Measurements from ENCODE around the gene WNT2B.
"Not testable (repeated sequence)": the region's sequence is repeated elsewhere in the genome, so short reads cannot be mapped to it uniquely, and the experiment has no call there.

The WNT2B gene

DNA sequence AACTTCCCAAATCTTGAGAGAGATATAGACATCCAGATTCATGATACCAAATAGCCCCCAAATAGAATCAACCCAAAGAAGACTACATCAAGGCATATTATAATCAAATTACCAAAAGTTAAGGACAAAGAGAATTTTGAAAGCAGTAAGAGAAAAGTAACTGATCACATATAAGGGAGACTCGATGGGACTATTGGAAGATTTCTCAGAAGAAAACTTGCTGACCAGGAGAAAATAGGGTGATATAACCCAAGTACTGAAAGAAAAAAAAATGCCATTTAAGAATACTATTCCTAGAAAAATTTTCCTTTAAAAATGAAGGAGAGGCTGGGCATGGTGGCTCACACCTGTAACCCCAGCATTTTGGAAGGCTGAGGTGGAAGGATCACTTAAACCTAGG lies 30.5 kb upstream of the WNT2B start:
- no peak overlapping the region for H3K18ac ChIP-seq (ENCODE audit: low read length)
- no peak overlapping the region for H4K8ac ChIP-seq (ENCODE audit: low read depth, low read length)
- no peak overlapping the region for H4K5ac ChIP-seq (ENCODE audit: low read length)
- no peak overlapping the region for H3K4ac ChIP-seq (ENCODE audit: low read depth, low read length)
- no peak overlapping the region for H2AK5ac ChIP-seq (ENCODE audit: low read length)
- H3K56ac ChIP-seq (ENCODE audit: low read length): no peak overlapping the region
- WGBS (ENCODE audit: extremely low coverage, insufficient coverage, low lambda C conversion rate): no CpG with 5 or more reads among the region's 1 CpG
- no peaks in the 10 kb centered on the region for H3K36me3 ChIP-seq (ENCODE audit: control insufficient read depth, insufficient read depth, low read length)
- no peak overlapping the region for H2BK120ac ChIP-seq (ENCODE audit: low read depth, low read length)
- no peak overlapping the region for H3K27ac ChIP-seq (ENCODE audit: low read depth, low read length)
- H2BK15ac ChIP-seq (replicated peaks; ENCODE audit: low read depth): no peak overlapping the region
- no peaks in the 10 kb centered on the region for H3K79me2 ChIP-seq (ENCODE audit: control insufficient read depth, insufficient read depth, low read length)
- no peaks in the 10 kb centered on the region for H3K4me1 ChIP-seq (ENCODE audit: control insufficient read depth, low read depth, low read length)
- no peaks in the 10 kb centered on the region for H3K79me1 ChIP-seq (ENCODE audit: low read length)
- DNase-seq: no peak
- no peaks in the 10 kb centered on the region for H3K27me3 ChIP-seq (ENCODE audit: insufficient read depth, low read length, poor library complexity)
- no peak overlapping the region for H3K9ac ChIP-seq (ENCODE audit: low read length)
- H3K23ac ChIP-seq (ENCODE audit: low read length): no peak overlapping the region
- H3K4me2 ChIP-seq (ENCODE audit: low read length): no peak overlapping the region
- no peak overlapping the region for H2BK5ac ChIP-seq (ENCODE audit: low read length)
- H3K4me3 ChIP-seq (ENCODE audit: low read length): no peak overlapping the region

DNA sequence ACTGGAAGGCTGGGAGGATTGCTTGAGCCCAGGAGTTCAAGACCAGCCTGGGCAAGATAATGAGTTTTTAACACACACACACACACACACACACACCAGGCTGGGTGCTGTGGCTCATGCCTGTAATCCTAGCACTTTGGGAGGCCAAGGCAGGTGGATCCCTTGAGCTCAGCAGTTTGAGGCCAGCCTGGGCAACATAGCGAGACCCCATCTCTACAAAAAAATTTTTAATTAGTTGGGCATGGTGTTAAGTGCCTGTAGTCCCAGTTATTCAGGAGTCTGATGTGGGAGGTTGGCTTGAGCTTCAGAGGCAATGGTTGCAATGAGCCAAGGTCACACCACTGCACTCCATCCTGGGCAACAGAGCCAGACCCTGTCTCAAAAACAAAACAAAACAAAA lies 22.7 kb upstream of the WNT2B start:
- H3K4me1 ChIP-seq (ENCODE audit: control insufficient read depth, low read depth, low read length); H3K56ac ChIP-seq (ENCODE audit: low read length); H2BK5ac ChIP-seq (ENCODE audit: low read length); H3K27me3 ChIP-seq (ENCODE audit: insufficient read depth, low read length, poor library complexity); DNase-seq; H4K5ac ChIP-seq (ENCODE audit: low read length); H2AK5ac ChIP-seq (ENCODE audit: low read length); H4K8ac ChIP-seq (ENCODE audit: low read depth, low read length); H3K79me1 ChIP-seq (ENCODE audit: low read length); H3K4ac ChIP-seq (ENCODE audit: low read depth, low read length); H3K4me3 ChIP-seq (ENCODE audit: low read length); H3K9ac ChIP-seq (ENCODE audit: low read length); H3K4me2 ChIP-seq (ENCODE audit: low read length); H2BK120ac ChIP-seq (ENCODE audit: low read depth, low read length); H3K36me3 ChIP-seq (ENCODE audit: control insufficient read depth, insufficient read depth, low read length); H2BK15ac ChIP-seq (replicated peaks; ENCODE audit: low read depth); H3K27ac ChIP-seq (ENCODE audit: low read depth, low read length); H3K18ac ChIP-seq (ENCODE audit: low read length); H3K79me2 ChIP-seq (ENCODE audit: control insufficient read depth, insufficient read depth, low read length); H3K23ac ChIP-seq (ENCODE audit: low read length): not testable (repeated sequence)
- WGBS (ENCODE audit: extremely low coverage, insufficient coverage, low lambda C conversion rate): no CpG with 5 or more reads among the region's 1 CpG

DNA sequence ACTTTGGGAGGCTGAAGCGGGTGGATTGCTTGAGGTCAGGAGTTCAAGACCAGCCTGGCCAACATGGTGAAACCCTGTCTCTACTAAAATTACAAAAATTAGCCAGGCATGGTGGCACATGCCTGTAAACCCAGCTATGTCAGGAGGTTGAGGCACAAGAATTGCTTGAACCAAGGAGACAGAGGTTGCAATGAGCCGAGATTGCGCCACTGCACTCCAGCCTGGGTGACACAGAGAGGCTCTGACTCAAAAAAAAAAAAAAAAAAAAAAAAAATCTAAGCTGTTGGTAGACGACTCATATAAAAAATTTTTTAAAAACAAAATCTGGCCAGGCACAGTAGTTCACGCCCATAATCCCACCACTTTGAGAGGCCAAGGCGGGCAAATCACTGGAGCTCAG lies 21.1 kb upstream of the WNT2B start:
- H2AK5ac ChIP-seq (ENCODE audit: low read length); H2BK15ac ChIP-seq (replicated peaks; ENCODE audit: low read depth); H2BK5ac ChIP-seq (ENCODE audit: low read length); H3K4ac ChIP-seq (ENCODE audit: low read depth, low read length); H4K5ac ChIP-seq (ENCODE audit: low read length); H3K4me1 ChIP-seq (ENCODE audit: control insufficient read depth, low read depth, low read length); H3K56ac ChIP-seq (ENCODE audit: low read length); H3K4me2 ChIP-seq (ENCODE audit: low read length); H3K79me1 ChIP-seq (ENCODE audit: low read length); DNase-seq; H3K27me3 ChIP-seq (ENCODE audit: insufficient read depth, low read length, poor library complexity); H3K79me2 ChIP-seq (ENCODE audit: control insufficient read depth, insufficient read depth, low read length); H3K4me3 ChIP-seq (ENCODE audit: low read length); H2BK120ac ChIP-seq (ENCODE audit: low read depth, low read length); H4K8ac ChIP-seq (ENCODE audit: low read depth, low read length); H3K18ac ChIP-seq (ENCODE audit: low read length); H3K23ac ChIP-seq (ENCODE audit: low read length); H3K9ac ChIP-seq (ENCODE audit: low read length); H3K27ac ChIP-seq (ENCODE audit: low read depth, low read length); H3K36me3 ChIP-seq (ENCODE audit: control insufficient read depth, insufficient read depth, low read length): not testable (repeated sequence)
- no CpG with 5 or more reads among the region's 6 CpGs for WGBS (ENCODE audit: extremely low coverage, insufficient coverage, low lambda C conversion rate)

DNA sequence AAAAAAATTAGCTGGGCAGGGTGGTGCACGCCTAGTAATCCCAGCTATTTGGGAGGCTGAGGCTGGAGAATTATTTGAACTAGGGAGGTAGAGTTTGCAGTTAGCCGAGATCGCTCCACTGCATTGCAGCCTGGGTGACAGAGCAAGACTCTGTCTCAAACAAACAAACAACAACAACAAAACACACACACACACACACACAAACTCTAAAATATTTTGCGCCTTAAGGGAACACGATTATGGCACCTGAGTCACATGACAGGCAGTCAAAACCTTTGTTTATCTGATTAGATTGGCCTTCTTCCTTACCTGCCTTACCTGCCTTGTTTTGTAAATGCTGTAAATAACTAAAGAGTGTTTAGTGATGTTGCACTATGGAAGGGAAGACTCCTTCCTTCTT lies 20.6 kb upstream of the WNT2B start:
- H4K5ac ChIP-seq (ENCODE audit: low read length): no peak overlapping the region
- H3K9ac ChIP-seq (ENCODE audit: low read length): no peak overlapping the region

DNA sequence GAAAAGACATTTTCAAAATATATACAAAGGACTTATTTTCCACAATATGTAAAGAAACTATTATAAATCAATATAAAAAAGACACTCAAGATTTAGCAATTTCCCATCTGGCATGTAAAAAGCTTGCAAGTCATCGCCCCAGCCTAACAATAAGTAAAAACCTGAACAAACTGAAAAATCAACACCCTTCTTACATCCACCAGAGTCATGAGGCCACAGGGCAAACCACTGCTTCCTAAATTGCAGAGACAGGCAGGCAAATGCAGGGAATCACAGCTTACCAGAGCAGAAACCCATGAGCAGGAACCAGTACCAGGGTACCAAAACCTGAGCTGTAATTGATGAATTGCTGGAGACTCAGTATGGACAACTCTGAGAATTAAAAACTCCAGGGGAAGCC lies 16.7 kb upstream of the WNT2B start:
- Histone ChIP-seq H3K27ac (ENCODE audit: low read depth, low read length) (no peak overlapping the region), H3K4me2 (ENCODE audit: low read length) (no peak overlapping the region), H3K9ac (ENCODE audit: low read length) (no peak overlapping the region), H4K5ac (ENCODE audit: low read length) (no peak overlapping the region), H4K8ac (ENCODE audit: low read depth, low read length) (no peak overlapping the region), H3K36me3 (ENCODE audit: control insufficient read depth, insufficient read depth, low read length) (no peaks in the 10 kb centered on the region), H3K23ac (ENCODE audit: low read length) (no peak overlapping the region), H2BK120ac (ENCODE audit: low read depth, low read length) (no peak overlapping the region), H2BK15ac (replicated peaks; ENCODE audit: low read depth) (no peak overlapping the region), H3K4me3 (ENCODE audit: low read length) (no peak overlapping the region), H3K27me3 (ENCODE audit: insufficient read depth, low read length, poor library complexity) (no peaks in the 10 kb centered on the region), H3K56ac (ENCODE audit: low read length) (no peak overlapping the region), H3K18ac (ENCODE audit: low read length) (no peak overlapping the region), H3K79me2 (ENCODE audit: control insufficient read depth, insufficient read depth, low read length) (no peaks in the 10 kb centered on the region), H2AK5ac (ENCODE audit: low read length) (no peak overlapping the region), H2BK5ac (ENCODE audit: low read length) (no peak overlapping the region), H3K4ac (ENCODE audit: low read depth, low read length) (no peak overlapping the region), H3K4me1 (ENCODE audit: control insufficient read depth, low read depth, low read length) (no peaks in the 10 kb centered on the region), H3K79me1 (ENCODE audit: low read length) (no peaks in the 10 kb centered on the region)
- no peak for DNase-seq
- WGBS (ENCODE audit: extremely low coverage, insufficient coverage, low lambda C conversion rate): no CpG with 5 or more reads among the region's 1 CpG

More for the DNA sequence above, 20.6 kb upstream of the WNT2B start:
- Histone ChIP-seq H3K4me2 (ENCODE audit: low read length) (no peak overlapping the region), H3K56ac (ENCODE audit: low read length) (no peak overlapping the region), H2BK5ac (ENCODE audit: low read length) (no peak overlapping the region), H3K27me3 (ENCODE audit: insufficient read depth, low read length, poor library complexity) (no peaks in the 10 kb centered on the region), H3K4me3 (ENCODE audit: low read length) (no peak overlapping the region), H3K4me1 (ENCODE audit: control insufficient read depth, low read depth, low read length) (no peaks in the 10 kb centered on the region), H2BK120ac (ENCODE audit: low read depth, low read length) (no peak overlapping the region), H3K79me1 (ENCODE audit: low read length) (no peaks in the 10 kb centered on the region), H3K4ac (ENCODE audit: low read depth, low read length) (no peak overlapping the region), H3K18ac (ENCODE audit: low read length) (no peak overlapping the region), H3K79me2 (ENCODE audit: control insufficient read depth, insufficient read depth, low read length) (no peaks in the 10 kb centered on the region), H3K36me3 (ENCODE audit: control insufficient read depth, insufficient read depth, low read length) (no peaks in the 10 kb centered on the region), H2BK15ac (replicated peaks; ENCODE audit: low read depth) (no peak overlapping the region), H4K8ac (ENCODE audit: low read depth, low read length) (no peak overlapping the region), H2AK5ac (ENCODE audit: low read length) (no peak overlapping the region), H3K23ac (ENCODE audit: low read length) (no peak overlapping the region), H3K27ac (ENCODE audit: low read depth, low read length) (no peak overlapping the region)
- no peak for DNase-seq
- WGBS (ENCODE audit: extremely low coverage, insufficient coverage, low lambda C conversion rate): no CpG with 5 or more reads among the region's 5 CpGs

GRCh38 chr1:112493351-112493750 lies 15.4 kb upstream of the WNT2B start:
- Histone ChIP-seq H3K9ac (ENCODE audit: low read length) (no peak overlapping the region), H3K4ac (ENCODE audit: low read depth, low read length) (no peak overlapping the region), H2BK5ac (ENCODE audit: low read length) (no peak overlapping the region), H3K79me1 (ENCODE audit: low read length) (no peaks in the 10 kb centered on the region), H3K4me3 (ENCODE audit: low read length) (no peak overlapping the region), H2AK5ac (ENCODE audit: low read length) (no peak overlapping the region), H3K27ac (ENCODE audit: low read depth, low read length) (no peak overlapping the region), H3K4me2 (ENCODE audit: low read length) (no peak overlapping the region), H3K27me3 (ENCODE audit: insufficient read depth, low read length, poor library complexity) (no peaks in the 10 kb centered on the region), H2BK120ac (ENCODE audit: low read depth, low read length) (no peak overlapping the region), H3K36me3 (ENCODE audit: control insufficient read depth, insufficient read depth, low read length) (no peaks in the 10 kb centered on the region), H3K79me2 (ENCODE audit: control insufficient read depth, insufficient read depth, low read length) (no peaks in the 10 kb centered on the region), H4K5ac (ENCODE audit: low read length) (no peak overlapping the region), H4K8ac (ENCODE audit: low read depth, low read length) (no peak overlapping the region), H3K4me1 (ENCODE audit: control insufficient read depth, low read depth, low read length) (no peaks in the 10 kb centered on the region), H2BK15ac (replicated peaks; ENCODE audit: low read depth) (no peak overlapping the region), H3K18ac (ENCODE audit: low read length) (no peak overlapping the region), H3K56ac (ENCODE audit: low read length) (no peak overlapping the region), H3K23ac (ENCODE audit: low read length) (no peak overlapping the region)
- no peak for DNase-seq
- WGBS (ENCODE audit: extremely low coverage, insufficient coverage, low lambda C conversion rate): no CpG with 5 or more reads among the region's 6 CpGs

Data from mesendoderm (in vitro differentiated cells).